HEK293 (cell line): ENCODE data around the gene TKTL1.

ENCODE experiments used
- HIC1 ChIP-seq: fragments of 450-650 bp; formaldehyde crosslinking; IDR thresholded peaks from 2 replicates; pipeline ENCODE4 v1.5.1; 2016; ENCODE audit warnings: missing biosample characterization, missing genetic modification characterization
- KLF1 ChIP-seq: fragments of 450-650 bp; formaldehyde crosslinking; IDR thresholded peaks from 2 replicates; pipeline ENCODE4 v1.5.1; 2016; ENCODE audit warnings: missing biosample characterization, missing genetic modification characterization
- KLF10 ChIP-seq: fragments of 450-650 bp; IDR thresholded peaks from 2 replicates; pipeline ENCODE4 v1.5.1; 2018; ENCODE audit warnings: missing biosample characterization, mild to moderate bottlenecking, missing genetic modification characterization
- KLF16 ChIP-seq: fragments of 450-650 bp; formaldehyde crosslinking; IDR thresholded peaks from 2 replicates; pipeline ENCODE4 v1.5.1; 2017; ENCODE audit warnings: missing biosample characterization, missing genetic modification characterization
- KLF17 ChIP-seq: fragments of 450-650 bp; formaldehyde crosslinking; IDR thresholded peaks from 2 replicates; pipeline ENCODE4 v1.5.1; 2016; ENCODE audit warnings: missing biosample characterization, missing genetic modification characterization
- PRDM10 ChIP-seq: fragments of 450-650 bp; formaldehyde crosslinking; IDR thresholded peaks from 2 replicates; pipeline ENCODE4 v1.5.1; 2016; ENCODE audit warnings: missing biosample characterization, missing genetic modification characterization
- TRIM28 ChIP-seq: IDR thresholded peaks from 2 replicates; pipeline ENCODE4 v1.6.1; 2011; ENCODE audit warnings: low read length, control low read depth, borderline replicate concordance
- ZBTB1 ChIP-seq: fragments of 450-650 bp; formaldehyde crosslinking; IDR thresholded peaks from 2 replicates; pipeline ENCODE4 v1.5.1; 2016; ENCODE audit warnings: missing biosample characterization, missing genetic modification characterization
- ZBTB7A ChIP-seq: fragments of 450-650 bp; formaldehyde crosslinking; IDR thresholded peaks from 2 replicates; pipeline ENCODE4 v1.5.1; 2016; ENCODE audit warnings: low read depth, missing biosample characterization, missing genetic modification characterization
- ZBTB8A ChIP-seq: fragments of 450-650 bp; formaldehyde crosslinking; IDR thresholded peaks from 2 replicates; pipeline ENCODE4 v1.5.1; 2016; ENCODE audit warnings: missing biosample characterization, missing genetic modification characterization
- ZFP69B ChIP-seq: fragments of 450-650 bp; formaldehyde crosslinking; IDR thresholded peaks from 2 replicates; pipeline ENCODE4 v1.5.1; 2016; ENCODE audit warnings: missing biosample characterization, missing genetic modification characterization
- ZIC2 ChIP-seq: fragments of 450-650 bp; formaldehyde crosslinking; IDR thresholded peaks from 2 replicates; pipeline ENCODE4 v1.5.1; 2016; ENCODE audit warnings: missing biosample characterization, missing genetic modification characterization
- ZNF274 ChIP-seq, 2 experiments: fragments of 200-500 bp in 1 of 2; fragments of 450-650 bp in 1 of 2; sonication (Bioruptor generic) in 1 of 2; formaldehyde crosslinking in 1 of 2; IDR thresholded peaks; 2 replicates each; pipeline versions ENCODE4 v1.5.1 to v1.6.1; 2014 to 2016; ENCODE audit warnings: borderline replicate concordance in 1 of 2, inconsistent platforms in 1 of 2, low read length in 1 of 2, missing biosample characterization in 1 of 2, missing genetic modification characterization in 1 of 2
- ZNF335 ChIP-seq: fragments of 450-650 bp; formaldehyde crosslinking; conservative IDR thresholded peaks from 2 replicates; pipeline ENCODE4 v1.5.1; 2016; ENCODE audit warnings: missing biosample characterization, missing genetic modification characterization
- ZNF398 ChIP-seq: fragments of 450-650 bp; formaldehyde crosslinking; IDR thresholded peaks from 2 replicates; pipeline ENCODE4 v1.5.1; 2017; ENCODE audit warnings: missing biosample characterization, missing genetic modification characterization
- ZNF416 ChIP-seq: fragments of 450-650 bp; formaldehyde crosslinking; IDR thresholded peaks from 2 replicates; pipeline ENCODE4 v1.5.1; 2016; ENCODE audit warnings: missing biosample characterization, missing genetic modification characterization
- ZNF426 ChIP-seq: fragments of 450-650 bp; formaldehyde crosslinking; IDR thresholded peaks from 2 replicates; pipeline ENCODE4 v1.5.1; 2017; ENCODE audit warnings: missing biosample characterization, missing genetic modification characterization, mild to moderate bottlenecking, inconsistent platforms, moderate library complexity
- ZNF692 ChIP-seq: fragments of 450-650 bp; formaldehyde crosslinking; IDR thresholded peaks from 2 replicates; pipeline ENCODE4 v1.5.1; 2016; ENCODE audit warnings: missing biosample characterization, missing genetic modification characterization
- TF ChIP-seq, protein P1 (sequence below): fragments of 450-650 bp; formaldehyde crosslinking; IDR thresholded peaks from 2 replicates; pipeline ENCODE4 v1.5.1; 2016; ENCODE audit warnings: missing biosample characterization, missing genetic modification characterization
- TF ChIP-seq, protein P2 (sequence below): fragments of 450-650 bp; formaldehyde crosslinking; conservative IDR thresholded peaks from 2 replicates; pipeline ENCODE4 v1.5.1; 2016; ENCODE audit warnings: low read depth, missing biosample characterization, missing genetic modification characterization

The TKTL1 gene

GRCh38 chrX:154368630-154369448 lies 73.2 kb downstream of the TKTL1 start (continued):
- TF ChIP-seq ZNF398 (tag by site-specific recombination) (0 out of 2 replicates have a peak, but pooled peaks have one; percentile 6), ZIC2 (tag by site-specific recombination) (peak; percentile 83), ZFP69B (tag by site-specific recombination) (peak; percentile 96), ZBTB8A (tag by site-specific recombination) (no peak), ZBTB1 (tag by site-specific recombination) (no peak), ZNF692 (tag by site-specific recombination) (peak; percentile 97), ZNF335 (peak; percentile 55; the same call in 1 of the 2 replicates), ZNF426 (tag by site-specific recombination) (no peak), ZNF416 (tag by site-specific recombination) (no peak), KLF1 (tag by site-specific recombination) (peak; percentile 76), KLF17 (tag by site-specific recombination) (peak; percentile 33; the same call in 1 of the 2 replicates), ZNF274 (IDR thresholded peaks at IDR 0.05; ENCODE audit: low read length) (no peak), ZNF274 (tag by site-specific recombination; IDR thresholded peaks at IDR 0.05; ENCODE audit: borderline replicate concordance) (no peak), ZBTB7A (tag by site-specific recombination) (no peak), KLF10 (no peak; the same call in none of the 2 replicates), KLF16 (peak; percentile 45; the same call in 1 of the 2 replicates), TRIM28 (no peak), HIC1 (tag by site-specific recombination) (peak; percentile 41; the same call in 1 of the 2 replicates), PRDM10 (tag by site-specific recombination) (peak; percentile 19)
- TF ChIP-seq, protein P1, sequence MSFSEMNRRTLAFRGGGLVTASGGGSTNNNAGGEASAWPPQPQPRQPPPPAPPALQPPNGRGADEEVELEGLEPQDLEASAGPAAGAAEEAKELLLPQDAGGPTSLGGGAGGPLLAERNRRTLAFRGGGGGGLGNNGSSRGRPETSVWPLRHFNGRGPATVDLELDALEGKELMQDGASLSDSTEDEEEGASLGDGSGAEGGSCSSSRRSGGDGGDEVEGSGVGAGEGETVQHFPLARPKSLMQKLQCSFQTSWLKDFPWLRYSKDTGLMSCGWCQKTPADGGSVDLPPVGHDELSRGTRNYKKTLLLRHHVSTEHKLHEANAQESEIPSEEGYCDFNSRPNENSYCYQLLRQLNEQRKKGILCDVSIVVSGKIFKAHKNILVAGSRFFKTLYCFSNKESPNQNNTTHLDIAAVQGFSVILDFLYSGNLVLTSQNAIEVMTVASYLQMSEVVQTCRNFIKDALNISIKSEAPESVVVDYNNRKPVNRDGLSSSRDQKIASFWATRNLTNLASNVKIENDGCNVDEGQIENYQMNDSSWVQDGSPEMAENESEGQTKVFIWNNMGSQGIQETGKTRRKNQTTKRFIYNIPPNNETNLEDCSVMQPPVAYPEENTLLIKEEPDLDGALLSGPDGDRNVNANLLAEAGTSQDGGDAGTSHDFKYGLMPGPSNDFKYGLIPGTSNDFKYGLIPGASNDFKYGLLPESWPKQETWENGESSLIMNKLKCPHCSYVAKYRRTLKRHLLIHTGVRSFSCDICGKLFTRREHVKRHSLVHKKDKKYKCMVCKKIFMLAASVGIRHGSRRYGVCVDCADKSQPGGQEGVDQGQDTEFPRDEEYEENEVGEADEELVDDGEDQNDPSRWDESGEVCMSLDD (tag by site-specific recombination) = peak; percentile 22; the same call in 1 of the 2 replicates
- TF ChIP-seq, protein P2, sequence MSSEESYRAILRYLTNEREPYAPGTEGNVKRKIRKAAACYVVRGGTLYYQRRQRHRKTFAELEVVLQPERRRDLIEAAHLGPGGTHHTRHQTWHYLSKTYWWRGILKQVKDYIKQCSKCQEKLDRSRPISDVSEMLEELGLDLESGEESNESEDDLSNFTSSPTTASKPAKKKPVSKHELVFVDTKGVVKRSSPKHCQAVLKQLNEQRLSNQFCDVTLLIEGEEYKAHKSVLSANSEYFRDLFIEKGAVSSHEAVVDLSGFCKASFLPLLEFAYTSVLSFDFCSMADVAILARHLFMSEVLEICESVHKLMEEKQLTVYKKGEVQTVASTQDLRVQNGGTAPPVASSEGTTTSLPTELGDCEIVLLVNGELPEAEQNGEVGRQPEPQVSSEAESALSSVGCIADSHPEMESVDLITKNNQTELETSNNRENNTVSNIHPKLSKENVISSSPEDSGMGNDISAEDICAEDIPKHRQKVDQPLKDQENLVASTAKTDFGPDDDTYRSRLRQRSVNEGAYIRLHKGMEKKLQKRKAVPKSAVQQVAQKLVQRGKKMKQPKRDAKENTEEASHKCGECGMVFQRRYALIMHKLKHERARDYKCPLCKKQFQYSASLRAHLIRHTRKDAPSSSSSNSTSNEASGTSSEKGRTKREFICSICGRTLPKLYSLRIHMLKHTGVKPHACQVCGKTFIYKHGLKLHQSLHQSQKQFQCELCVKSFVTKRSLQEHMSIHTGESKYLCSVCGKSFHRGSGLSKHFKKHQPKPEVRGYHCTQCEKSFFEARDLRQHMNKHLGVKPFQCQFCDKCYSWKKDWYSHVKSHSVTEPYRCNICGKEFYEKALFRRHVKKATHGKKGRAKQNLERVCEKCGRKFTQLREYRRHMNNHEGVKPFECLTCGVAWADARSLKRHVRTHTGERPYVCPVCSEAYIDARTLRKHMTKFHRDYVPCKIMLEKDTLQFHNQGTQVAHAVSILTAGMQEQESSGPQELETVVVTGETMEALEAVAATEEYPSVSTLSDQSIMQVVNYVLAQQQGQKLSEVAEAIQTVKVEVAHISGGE (tag by site-specific recombination) = no peak
